NCI-H2196 (cell line): ENCODE results near the gene ATXN7L3B.

ENCODE experiments used
- DNase-seq: peaks from one replicate; lab custom pipeline; 2025; ENCODE audit not compliant: unreplicated experiment; lab: John Stamatoyannopoulos, UW

Gene ATXN7L3B

GRCh38 chr12:74547249-74547648 lies 9.6 kb downstream of the ATXN7L3B start:
- no peak for DNase-seq

GRCh38 chr12:74551291-74551690 lies 13.7 kb downstream of the ATXN7L3B start:
- no peak for DNase-seq

- no peak for DNase-seq
These were observed 14.6 kb downstream of the ATXN7L3B start for GRCh38 chr12:74552201-74552600.

- DNase-seq = no peak
These were observed 22.1 kb downstream of the ATXN7L3B start for GRCh38 chr12:74559728-74560127.

- DNase-seq = no peak
These were observed 26.3 kb downstream of the ATXN7L3B start for GRCh38 chr12:74563927-74564326.

- DNase-seq = no peak
These were observed 40.9 kb downstream of the ATXN7L3B start for GRCh38 chr12:74578486-74578885.

- no peak for DNase-seq
These were observed 41.8 kb downstream of the ATXN7L3B start for GRCh38 chr12:74579446-74579845.

- no peak for DNase-seq
These were observed 42.3 kb downstream of the ATXN7L3B start for GRCh38 chr12:74579981-74580380.

- no peak for DNase-seq
These were observed 43.8 kb downstream of the ATXN7L3B start for GRCh38 chr12:74581439-74581838.

GRCh38 chr12:74584483-74585062 lies 46.9 kb downstream of the ATXN7L3B start:
- DNase-seq = no peak

GRCh38 chr12:74586251-74586650 lies 48.6 kb downstream of the ATXN7L3B start:
- no peak for DNase-seq
